Breast epithelium (tissue), 3 donors: Measurements from ENCODE around the gene KCNJ10.

Experiments
- CTCF ChIP-seq, 3 donors: fragments of 450-650 bp; IDR thresholded peaks; one replicate each; pipeline ENCODE4 v1.5.1; 2016 to 2017; ENCODE audit warnings: antibody characterized with exemption in 3 of 3, mild to moderate bottlenecking in 3 of 3, moderate library complexity in 3 of 3
- POLR2AphosphoS5 ChIP-seq, 3 donors: sonication (generic); formaldehyde crosslinking; IDR thresholded peaks; one replicate each; pipeline ENCODE4 v1.6.1; 2017; ENCODE audit warnings: antibody characterized with exemption in 3 of 3

- TF ChIP-seq CTCF (IDR thresholded peaks at IDR 0.05) (no peak), POLR2AphosphoS5 (IDR thresholded peaks at IDR 0.05) (no peak)
Measured at GRCh38 chr1:160004425-160004824, 65.5 kb downstream of the KCNJ10 start.
